Fibroblast of skin of abdomen (primary cell): ENCODE results near the gene VMP1. TPM values are rescaled to one million over a fixed set of nuclear protein-coding genes. Genes with fewer than 3 reads are reported as not detected.

Experiments used
- DNase-seq: peaks from one replicate; pipeline ENCODE4 v3.0.0-alpha.2; 2013
- polyA plus RNA-seq, 2 experiments: library from polyadenylated mRNA; unstranded; fragments of 120-200 nt; gene quantifications; one replicate each; pipeline ENCODE4 v1.2.1, GENCODE V29; 2013; ENCODE audit not compliant: insufficient read length in 2 of 2

The VMP1 gene
- polyA plus RNA-seq (2013, experiment 1 of 2; ENCODE audit: insufficient read length): 216 TPM
- 203 TPM for polyA plus RNA-seq (2013, experiment 2 of 2; ENCODE audit: insufficient read length)

GRCh38 chr17:59707149-59707970 lies at the start of gene VMP1, which contains the start of gene PTRH2:
Gene VMP1, plus strand, starts transcription at chr17:59707654. Its CDS starts 23,793 bp downstream, at chr17:59731447.
Gene PTRH2, minus strand, starts transcription at chr17:59707430. Its CDS starts 9,452 bp downstream, at chr17:59697978.
- peak; percentile 100 for DNase-seq

GRCh38 chr17:59666235-59666634 lies 41.2 kb upstream of the VMP1 start:
- no peak for DNase-seq

- DNase-seq: peak; percentile 94
These were observed 38.6 kb upstream of the VMP1 start for GRCh38 chr17:59668816-59669215.

GRCh38 chr17:59669411-59669810 lies 38.0 kb upstream of the VMP1 start:
- DNase-seq: no peak

GRCh38 chr17:59669944-59670343 lies 37.5 kb upstream of the VMP1 start:
- DNase-seq: no peak

DNA sequence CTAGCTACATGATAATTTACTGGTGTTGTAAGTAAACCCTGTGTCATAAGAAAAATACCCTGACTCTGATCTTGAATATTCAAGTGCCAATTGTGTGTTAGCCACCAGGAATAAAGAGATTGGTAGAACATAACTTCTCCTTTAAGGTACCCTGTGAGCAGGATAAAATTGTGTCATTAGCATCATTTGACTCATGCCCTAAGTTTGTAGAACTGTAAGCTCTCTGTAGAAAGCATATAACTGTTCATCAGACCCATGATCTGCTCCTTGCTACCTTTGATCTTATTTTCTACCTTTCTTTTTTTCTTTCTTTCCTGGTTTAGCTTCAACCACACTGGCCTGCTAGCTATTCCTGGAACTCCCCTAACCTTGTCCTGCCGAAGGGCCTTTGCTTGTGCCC lies 36.1 kb upstream of the VMP1 start:
- no peak for DNase-seq

DNA sequence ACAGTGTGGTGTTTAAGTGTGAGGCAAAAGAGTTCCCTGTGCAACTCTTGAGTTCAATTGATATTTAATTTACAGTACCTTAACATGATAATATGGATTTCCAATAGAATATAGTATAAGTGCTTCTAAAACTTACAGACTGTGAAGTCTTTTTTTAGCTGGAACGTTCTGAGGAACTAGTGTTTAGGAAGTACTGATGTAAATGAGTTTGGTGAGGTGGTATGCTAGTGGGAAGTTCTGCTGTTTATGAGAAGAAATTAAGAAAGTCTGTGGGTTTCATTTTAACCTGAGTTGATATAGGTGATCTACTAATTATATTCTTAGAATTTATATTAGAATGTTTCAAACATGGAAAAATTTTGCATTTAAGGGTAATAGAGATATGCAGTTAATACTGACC lies 32.2 kb upstream of the VMP1 start:
- DNase-seq: no peak

DNA sequence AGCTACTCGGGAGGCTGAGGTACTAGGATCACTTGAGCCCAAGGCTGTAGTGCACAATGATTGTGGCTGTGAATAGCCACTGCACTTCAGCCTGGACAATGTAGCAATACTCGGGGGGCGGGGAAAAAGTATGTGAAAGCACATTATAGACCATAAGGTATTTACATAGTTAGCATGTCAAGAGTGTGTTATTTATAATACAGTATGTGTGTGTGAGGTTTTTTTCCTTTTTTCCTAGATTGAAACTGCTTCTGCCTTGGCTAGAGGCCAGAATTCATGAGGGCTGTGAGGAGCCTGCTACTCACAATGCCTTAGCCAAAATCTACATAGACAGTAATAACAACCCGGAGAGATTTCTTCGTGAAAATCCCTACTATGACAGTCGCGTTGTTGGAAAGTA lies 30.7 kb upstream of the VMP1 start:
- peak; percentile 65 for DNase-seq

GRCh38 chr17:59678918-59679317 lies 28.5 kb upstream of the VMP1 start:
- no peak for DNase-seq

DNA sequence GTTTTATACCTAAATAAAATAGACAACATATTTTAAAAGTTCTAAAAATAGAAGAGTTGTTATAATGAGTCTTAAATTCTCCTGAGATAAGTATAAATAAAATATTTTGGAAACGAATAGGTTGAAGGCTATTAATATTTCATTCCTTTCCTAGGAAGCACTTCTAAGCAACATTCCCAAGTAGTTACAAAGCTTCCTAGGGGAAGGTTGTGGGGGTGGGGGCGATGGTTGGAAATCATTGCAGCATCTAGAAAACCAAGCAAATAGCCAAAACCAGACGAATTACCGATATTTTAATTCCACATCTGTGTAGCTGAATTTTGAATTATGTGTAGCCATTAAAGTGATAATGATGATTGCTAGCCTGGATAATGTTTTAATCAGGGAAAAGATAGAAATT lies 27.1 kb upstream of the VMP1 start:
- DNase-seq: peak; percentile 71

- DNase-seq: no peak
These were observed 24.2 kb upstream of the VMP1 start for GRCh38 chr17:59683283-59683682.

DNA sequence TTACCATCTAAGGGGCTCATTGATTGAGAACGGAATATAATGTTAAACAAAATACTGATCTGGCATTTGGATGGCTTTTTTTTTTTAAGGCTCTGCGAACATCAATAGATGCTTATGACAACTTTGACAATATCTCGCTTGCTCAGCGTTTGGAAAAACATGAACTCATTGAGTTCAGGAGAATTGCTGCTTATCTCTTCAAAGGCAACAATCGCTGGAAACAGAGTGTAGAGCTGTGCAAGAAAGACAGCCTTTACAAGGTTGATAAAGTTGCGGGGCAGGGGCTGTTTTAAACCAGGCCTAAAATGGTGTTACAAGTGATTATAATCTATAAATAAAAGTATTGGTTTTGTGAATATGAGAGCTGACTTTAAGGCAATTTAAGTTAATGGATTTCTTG lies 22.5 kb upstream of the VMP1 start:
- DNase-seq: no peak

DNA sequence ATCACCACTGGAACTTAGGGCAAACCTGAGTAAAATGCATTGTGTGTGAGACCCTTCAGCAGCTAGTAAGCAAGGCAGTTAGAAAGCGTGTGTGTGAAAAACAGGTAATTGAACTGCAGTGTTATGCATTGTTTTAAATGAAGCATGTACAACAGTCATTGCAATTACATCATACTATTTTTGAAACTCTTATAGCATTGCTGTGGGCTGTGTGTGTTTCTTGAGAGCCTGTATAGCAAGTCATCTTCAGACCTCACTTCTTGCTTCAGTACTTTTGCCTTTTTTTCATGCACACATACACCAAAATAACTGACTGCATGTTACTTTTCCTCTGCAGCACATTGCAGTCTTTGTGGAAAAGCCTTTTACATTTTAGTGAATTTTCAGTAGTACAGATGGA lies 19.4 kb upstream of the VMP1 start:
- DNase-seq: no peak

GRCh38 chr17:59688496-59688895 lies 19.0 kb upstream of the VMP1 start:
- no peak for DNase-seq

- no peak for DNase-seq
These were observed 13.9 kb upstream of the VMP1 start for GRCh38 chr17:59693582-59693981.

DNA sequence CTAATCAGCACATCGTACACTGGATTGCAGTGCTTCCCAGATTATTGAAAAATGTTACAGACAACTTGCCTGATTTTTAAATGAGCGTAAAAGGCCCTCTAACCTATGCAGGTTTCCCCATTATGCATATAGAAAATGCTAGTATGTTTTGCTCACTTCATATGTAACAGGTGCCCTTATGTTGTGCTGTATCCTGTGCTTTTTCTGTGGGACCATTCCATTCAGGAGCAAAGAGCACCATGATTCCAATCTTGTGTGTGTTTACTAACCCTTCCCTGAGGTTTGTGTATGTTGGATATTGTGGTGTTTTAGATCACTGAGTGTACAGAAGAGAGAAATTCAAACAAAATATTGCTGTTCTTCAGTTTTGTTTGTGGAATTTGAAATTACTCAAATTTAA lies 13.1 kb upstream of the VMP1 start:
- DNase-seq: no peak

GRCh38 chr17:59695945-59696681 lies 11.3 kb upstream of the VMP1 start:
- no peak for DNase-seq

DNA sequence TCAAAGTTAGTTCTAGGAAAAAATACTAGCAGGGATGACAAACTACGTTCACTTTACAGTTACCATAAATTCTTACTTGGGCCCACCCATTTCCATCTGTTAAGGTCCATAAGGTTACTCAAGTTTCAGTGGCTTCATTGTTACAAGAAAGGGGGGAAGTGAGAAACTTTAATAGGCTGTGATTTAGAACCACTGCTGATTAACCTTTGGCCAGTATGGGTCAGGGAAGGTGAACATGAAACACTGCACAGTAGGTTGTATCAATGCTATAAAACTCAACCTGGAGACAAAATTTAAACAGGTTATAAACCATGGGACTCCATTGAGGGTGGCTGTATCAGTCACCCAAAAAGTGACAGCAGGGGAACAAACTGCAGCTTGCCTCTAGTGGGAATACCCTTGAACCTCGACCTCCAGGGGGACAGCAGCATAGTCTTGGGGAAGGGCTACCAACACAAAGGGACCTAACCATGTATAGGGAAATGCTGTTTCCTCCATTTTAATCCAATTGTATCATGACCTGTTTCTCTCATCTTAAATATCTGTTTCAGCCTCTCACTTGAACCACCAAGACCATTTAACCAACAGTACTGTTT lies 10.7 kb upstream of the VMP1 start:
- DNase-seq: no peak

- DNase-seq: no peak
These were observed 9.3 kb upstream of the VMP1 start for GRCh38 chr17:59698143-59698542.

- no peak for DNase-seq
These were observed 8.2 kb upstream of the VMP1 start for GRCh38 chr17:59699218-59699617.

- DNase-seq: no peak
These were observed 7.7 kb upstream of the VMP1 start for GRCh38 chr17:59699786-59700185.

- no peak for DNase-seq
These were observed 5.2 kb upstream of the VMP1 start for GRCh38 chr17:59702304-59702703.

- DNase-seq: no peak
These were observed 547 bp downstream of the VMP1 start for GRCh38 chr17:59707971-59708430.
